SH-SY5Y (cell line): ENCODE measurements around the gene PTPRT.

Experiments
- GATA2 ChIP-seq: IDR thresholded peaks from 2 replicates; pipeline ENCODE4 v1.6.1; 2011; ENCODE audit warnings: mild to moderate bottlenecking, low read depth, low read length
- GATA3 ChIP-seq: IDR thresholded peaks from 2 replicates; pipeline ENCODE4 v1.6.1; 2011; ENCODE audit warnings: low read depth, mild to moderate bottlenecking, low read length, moderate library complexity

DNA sequence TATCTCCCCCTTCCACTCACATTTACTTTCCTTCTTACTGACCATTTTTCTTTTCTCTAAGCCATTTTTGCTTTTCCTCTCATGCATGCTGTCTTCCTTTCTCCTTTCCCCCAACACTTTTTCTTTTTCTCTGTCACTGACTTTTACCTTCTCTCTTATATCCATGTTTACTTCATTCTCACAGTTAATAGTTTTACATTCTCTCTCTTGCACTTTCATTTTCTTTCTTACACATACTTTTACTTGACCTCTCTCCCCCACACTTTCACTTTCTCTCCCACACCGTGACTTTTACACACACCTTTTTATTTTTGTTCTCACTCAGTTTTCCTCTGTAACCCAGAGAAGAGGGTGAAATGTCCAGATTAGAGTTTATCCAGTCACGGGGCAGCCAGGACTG lies 636.3 kb downstream of the PTPRT start:
- TF ChIP-seq GATA2 = no peak
- no peak for TF ChIP-seq GATA3
